Endothelial cell of umbilical vein (primary cell): ENCODE measurements around the gene ADAT1.

Experiments used
- EZH2 ChIP-seq: IDR thresholded peaks from 2 replicates; pipeline ENCODE4 v1.6.1; 2012; ENCODE audit warnings: borderline replicate concordance, low read depth, mild to moderate bottlenecking, moderate library complexity, low read length, inconsistent platforms; ENCODE audit not compliant: severe bottlenecking
- GATA2 ChIP-seq: IDR thresholded peaks from 2 replicates; pipeline ENCODE4 v1.7.0; 2011; ENCODE audit warnings: low read depth, mild to moderate bottlenecking, moderate library complexity, mixed read lengths, low read length; ENCODE audit not compliant: insufficient read length, insufficient read depth
- MYC ChIP-seq: IDR thresholded peaks from one replicate; pipeline ENCODE4 v1.6.1; 2011; ENCODE audit warnings: mild to moderate bottlenecking, low read depth, low read length
- POLR2A ChIP-seq: IDR thresholded peaks from 2 replicates; pipeline ENCODE4 v1.6.1; 2012; ENCODE audit warnings: low read depth, mild to moderate bottlenecking, control low read depth, low read length
- TF ChIP-seq, protein P1 (sequence below), 2 donors: IDR thresholded peaks; 1 replicate in 1 of 2; 2 replicates in 1 of 2; pipeline ENCODE4 v1.5.1; 2011; ENCODE audit warnings: low read length in 2 of 2, mild to moderate bottlenecking in 2 of 2, moderate library complexity in 2 of 2, control low read depth in 1 of 2, inconsistent platforms in 1 of 2, low read depth in 1 of 2; ENCODE audit not compliant: insufficient read depth in 1 of 2; ENCODE audit errors: extremely low read depth in 1 of 2
- TF ChIP-seq, protein P2 (sequence below): IDR thresholded peaks from 2 replicates; pipeline ENCODE4 v1.6.1; 2011; ENCODE audit not compliant: insufficient read depth, insufficient read length

DNA sequence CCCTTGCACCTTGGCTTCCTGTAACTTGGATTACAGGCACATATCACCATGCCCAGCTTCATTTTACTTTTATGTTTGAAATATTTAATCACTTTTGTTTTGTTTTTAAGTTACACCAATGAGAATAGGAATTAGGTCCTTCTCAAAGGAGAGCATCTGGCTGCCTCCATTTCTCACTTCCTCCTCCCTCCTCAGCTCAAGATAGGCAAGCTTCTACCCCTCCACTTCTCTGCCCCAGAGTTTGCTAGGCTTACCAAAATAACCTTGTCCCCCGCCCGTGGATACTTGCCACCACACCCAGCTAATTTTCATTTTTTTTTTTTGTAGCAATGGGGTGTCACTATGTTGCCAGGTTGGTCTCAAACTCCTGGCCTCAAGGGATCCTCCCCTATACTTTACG lies 39.0 kb downstream of the ADAT1 start:
- TF ChIP-seq POLR2A (no peak), GATA2 (no peak), EZH2 (no peak), MYC (no peak)
- TF ChIP-seq, protein P1, sequence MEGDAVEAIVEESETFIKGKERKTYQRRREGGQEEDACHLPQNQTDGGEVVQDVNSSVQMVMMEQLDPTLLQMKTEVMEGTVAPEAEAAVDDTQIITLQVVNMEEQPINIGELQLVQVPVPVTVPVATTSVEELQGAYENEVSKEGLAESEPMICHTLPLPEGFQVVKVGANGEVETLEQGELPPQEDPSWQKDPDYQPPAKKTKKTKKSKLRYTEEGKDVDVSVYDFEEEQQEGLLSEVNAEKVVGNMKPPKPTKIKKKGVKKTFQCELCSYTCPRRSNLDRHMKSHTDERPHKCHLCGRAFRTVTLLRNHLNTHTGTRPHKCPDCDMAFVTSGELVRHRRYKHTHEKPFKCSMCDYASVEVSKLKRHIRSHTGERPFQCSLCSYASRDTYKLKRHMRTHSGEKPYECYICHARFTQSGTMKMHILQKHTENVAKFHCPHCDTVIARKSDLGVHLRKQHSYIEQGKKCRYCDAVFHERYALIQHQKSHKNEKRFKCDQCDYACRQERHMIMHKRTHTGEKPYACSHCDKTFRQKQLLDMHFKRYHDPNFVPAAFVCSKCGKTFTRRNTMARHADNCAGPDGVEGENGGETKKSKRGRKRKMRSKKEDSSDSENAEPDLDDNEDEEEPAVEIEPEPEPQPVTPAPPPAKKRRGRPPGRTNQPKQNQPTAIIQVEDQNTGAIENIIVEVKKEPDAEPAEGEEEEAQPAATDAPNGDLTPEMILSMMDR (IDR thresholded peaks at IDR 0.05; ENCODE audit: extremely low read depth in 1 of 2, insufficient read depth in 1 of 2, low read depth in 1 of 2, low read length in 2 of 2), result no peak
- TF ChIP-seq, protein P2, sequence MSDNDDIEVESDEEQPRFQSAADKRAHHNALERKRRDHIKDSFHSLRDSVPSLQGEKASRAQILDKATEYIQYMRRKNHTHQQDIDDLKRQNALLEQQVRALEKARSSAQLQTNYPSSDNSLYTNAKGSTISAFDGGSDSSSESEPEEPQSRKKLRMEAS, result no peak
